MM.1S (cell line): ENCODE data around the gene GJA10.
A peak's percentile ranks its signal among the peaks of the same experiment; 100 is the strongest.

Experiments used
- DNase-seq: peaks from one replicate; pipeline ENCODE4 v3.0.0-alpha.2; 2015
- H2AFZ ChIP-seq: fragments of 300-600 bp; sonication (generic); 2 replicates; pipeline ENCODE4 v1.6.0; 2016; ENCODE audit warnings: antibody characterized with exemption, low read length
- H3F3A ChIP-seq: fragments of 300-600 bp; sonication (generic); 2 replicates; pipeline ENCODE4 v1.6.1; 2016; ENCODE audit warnings: mild to moderate bottlenecking, antibody characterized with exemption, low read length, moderate library complexity, mixed read lengths; ENCODE audit not compliant: insufficient read depth
- H3K27ac ChIP-seq: fragments of 300-600 bp; sonication (generic); 2 replicates; pipeline ENCODE4 v1.5.1; 2016; ENCODE audit warnings: mild to moderate bottlenecking, low read length
- H3K27me3 ChIP-seq: fragments of 300-600 bp; sonication (generic); replicated peaks from 2 replicates; pipeline ENCODE4 v1.6.0; 2016; ENCODE audit warnings: low read length; ENCODE audit not compliant: insufficient read depth
- H3K36me3 ChIP-seq: fragments of 300-600 bp; sonication (generic); replicated peaks from 2 replicates; pipeline ENCODE4 v1.6.1; 2016; ENCODE audit warnings: mild to moderate bottlenecking, low read length, mixed read lengths; ENCODE audit not compliant: insufficient read depth
- H3K4me1 ChIP-seq: fragments of 300-600 bp; sonication (generic); 2 replicates; pipeline ENCODE4 v1.6.1; 2016; ENCODE audit warnings: low read length, mixed read lengths
- H3K4me2 ChIP-seq: fragments of 300-600 bp; sonication (generic); 2 replicates; pipeline ENCODE4 v1.6.0; 2016; ENCODE audit warnings: low read depth, low read length
- H3K4me3 ChIP-seq: fragments of 300-600 bp; sonication (generic); 2 replicates; pipeline ENCODE4 v1.5.1; 2016; ENCODE audit warnings: low read length, mixed read lengths
- H3K79me2 ChIP-seq: fragments of 300-600 bp; sonication (generic); 2 replicates; pipeline ENCODE4 v1.6.1; 2016; ENCODE audit warnings: mixed run types, low read length, mixed read lengths
- H3K9ac ChIP-seq: fragments of 300-600 bp; sonication (generic); 2 replicates; pipeline ENCODE4 v1.6.1; 2016; ENCODE audit warnings: low read length, mixed read lengths
- H3K9me2 ChIP-seq: fragments of 300-600 bp; sonication (generic); replicated peaks from 2 replicates; pipeline ENCODE4 v1.6.1; 2016; ENCODE audit warnings: mild to moderate bottlenecking, low read length, mixed read lengths; ENCODE audit not compliant: insufficient read depth
- H3K9me3 ChIP-seq: fragments of 300-600 bp; sonication (generic); replicated peaks from 2 replicates; pipeline ENCODE4 v1.6.1; 2016; ENCODE audit warnings: mild to moderate bottlenecking, low read length, mixed read lengths; ENCODE audit not compliant: insufficient read depth
- H4K20me1 ChIP-seq: fragments of 300-600 bp; sonication (generic); 2 replicates; pipeline ENCODE4 v1.6.1; 2016; ENCODE audit warnings: mild to moderate bottlenecking, low read length, moderate library complexity, mixed read lengths; ENCODE audit not compliant: insufficient read depth
- CTCF ChIP-seq: fragments of 300-600 bp; sonication (generic); IDR thresholded peaks from 2 replicates; pipeline ENCODE4 v1.5.1; 2016; ENCODE audit warnings: antibody characterized with exemption, low read length, mixed read lengths
- EZH2 ChIP-seq: fragments of 300-600 bp; sonication (generic); optimal IDR thresholded peaks from 2 replicates; pipeline ENCODE3; 2017; ENCODE audit warnings: low read depth, mild to moderate bottlenecking, antibody characterized with exemption, low read length, mixed read lengths
- EZH2phosphoT487 ChIP-seq: fragments of 300-600 bp; sonication (generic); IDR thresholded peaks from 2 replicates; pipeline ENCODE4 v1.6.1; 2018; ENCODE audit warnings: antibody characterized with exemption, low read length

GJA10 gene

GRCh38 chr6:89859744-89860143 lies 34.5 kb upstream of the GJA10 start:
- H3K9me3 ChIP-seq: no peaks in the 10 kb centered on the region
- no peak overlapping the region for H2AFZ ChIP-seq
- peak; percentile 73 for DNase-seq
- H3K4me1 ChIP-seq: 0 out of 2 replicates have a peak, but pooled peaks cover 3% of the 10 kb centered on the region
- H3K36me3 ChIP-seq: peaks cover 21% of the 10 kb centered on the region
- H3K79me2 ChIP-seq: no peaks in the 10 kb centered on the region
- H3K4me3 ChIP-seq: no peak overlapping the region
- H3K9me2 ChIP-seq: no peaks in the 10 kb centered on the region
- H3F3A ChIP-seq: no peaks in the 10 kb centered on the region
- no peaks in the 10 kb centered on the region for H3K27me3 ChIP-seq
- TF ChIP-seq EZH2 (no peak), EZH2phosphoT487 (no peak), CTCF (no peak)
- peak overlapping the region; percentile 56; the same call in 1 of the 2 replicates for H3K27ac ChIP-seq
- H3K4me2 ChIP-seq: no peak overlapping the region
- no peaks in the 10 kb centered on the region for H4K20me1 ChIP-seq
- H3K9ac ChIP-seq: no peak overlapping the region

- DNase-seq: no peak
Measured at GRCh38 chr6:89862273-89862672, 32.0 kb upstream of the GJA10 start.

DNA sequence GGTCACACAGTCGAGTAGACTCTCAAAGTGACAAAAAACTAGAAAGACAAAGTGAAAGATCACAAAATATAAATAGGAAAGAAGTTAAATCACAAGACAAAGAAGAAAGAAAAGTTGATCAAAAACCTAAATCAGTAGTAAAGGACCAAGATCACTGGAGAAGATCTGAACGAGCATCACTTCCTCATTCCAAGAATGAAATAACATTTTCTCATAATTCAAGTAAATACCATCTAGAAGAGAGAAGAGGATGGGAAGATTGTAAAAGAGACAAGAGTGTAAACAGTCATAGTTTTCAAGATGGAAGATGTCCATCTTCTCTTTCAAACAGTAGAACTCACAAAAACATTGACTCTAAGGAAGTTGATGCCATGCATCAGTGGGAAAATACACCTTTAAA lies 31.6 kb upstream of the GJA10 start:
- no peaks in the 10 kb centered on the region for H3K9me3 ChIP-seq
- TF ChIP-seq CTCF (no peak), EZH2 (no peak), EZH2phosphoT487 (no peak)
- H3K9ac ChIP-seq: no peak overlapping the region
- H3K4me2 ChIP-seq: no peak overlapping the region
- H3K27me3 ChIP-seq: no peaks in the 10 kb centered on the region
- H3K27ac ChIP-seq: no peak overlapping the region
- H3K4me1 ChIP-seq: 0 out of 2 replicates have a peak, but pooled peaks cover 3% of the 10 kb centered on the region
- peaks cover 21% of the 10 kb centered on the region for H3K36me3 ChIP-seq
- H3K4me3 ChIP-seq: no peak overlapping the region
- H3F3A ChIP-seq: no peaks in the 10 kb centered on the region
- H2AFZ ChIP-seq: no peak overlapping the region
- H4K20me1 ChIP-seq: no peaks in the 10 kb centered on the region
- DNase-seq: no peak
- H3K9me2 ChIP-seq: no peaks in the 10 kb centered on the region
- H3K79me2 ChIP-seq: no peaks in the 10 kb centered on the region

More at GRCh38 chr6:89862273-89862672, 32.0 kb upstream of the GJA10 start:
- Histone ChIP-seq H3K27ac (no peak overlapping the region), H3F3A (no peaks in the 10 kb centered on the region), H3K27me3 (no peaks in the 10 kb centered on the region), H3K4me1 (0 out of 2 replicates have a peak, but pooled peaks cover 3% of the 10 kb centered on the region), H3K9me3 (no peaks in the 10 kb centered on the region), H3K4me3 (no peak overlapping the region), H3K79me2 (no peaks in the 10 kb centered on the region), H3K4me2 (no peak overlapping the region), H2AFZ (no peak overlapping the region), H3K36me3 (peaks cover 21% of the 10 kb centered on the region), H3K9me2 (no peaks in the 10 kb centered on the region), H4K20me1 (no peaks in the 10 kb centered on the region), H3K9ac (no peak overlapping the region)
- TF ChIP-seq EZH2phosphoT487: no peak
- TF ChIP-seq CTCF: no peak
- TF ChIP-seq EZH2: no peak
